Liver (tissue), 9 donors: ENCODE results near the gene PLA2G4A. TPM values are rescaled to one million over a fixed set of nuclear protein-coding genes. Genes with fewer than 3 reads are reported as not detected.

Experiments
- DNase-seq: peaks from one replicate; pipeline ENCODE4 v3.0.0-alpha.2; 2017; ENCODE audit warnings: low spot score
- H3K27ac ChIP-seq, 2 donors: one replicate each; pipeline ENCODE4 v1.7.0; 2013; ENCODE audit warnings: inconsistent platforms in 2 of 2, low read length in 2 of 2, control low read depth in 1 of 2, low read depth in 1 of 2, mild to moderate bottlenecking in 1 of 2
- H3K27me3 ChIP-seq, 4 donors: one replicate each; pipeline versions ENCODE4 v1.6.1 to v1.7.0; 2013; ENCODE audit warnings: low read length in 3 of 4, inconsistent platforms in 1 of 4, mild to moderate bottlenecking in 1 of 4, moderate library complexity in 1 of 4; ENCODE audit not compliant: control insufficient read depth in 4 of 4, insufficient read depth in 4 of 4
- H3K36me3 ChIP-seq, 4 donors: one replicate each; pipeline versions ENCODE4 v1.6.1 to v1.7.0; 2013; ENCODE audit warnings: low read length in 3 of 4, mild to moderate bottlenecking in 3 of 4, low read depth in 1 of 4, moderate library complexity in 1 of 4; ENCODE audit not compliant: control insufficient read depth in 4 of 4, insufficient read depth in 3 of 4
- H3K4me1 ChIP-seq, 4 donors: one replicate each; pipeline versions ENCODE4 v1.6.1 to v1.7.0; 2013; ENCODE audit warnings: low read length in 3 of 4, mild to moderate bottlenecking in 3 of 4, moderate library complexity in 1 of 4; ENCODE audit not compliant: control insufficient read depth in 4 of 4, insufficient read depth in 4 of 4
- H3K4me3 ChIP-seq, 3 donors: one replicate each; pipeline versions ENCODE4 v1.6.1 to v1.7.0; 2013; ENCODE audit warnings: low read length in 3 of 3, control low read depth in 1 of 3, low read depth in 1 of 3, mild to moderate bottlenecking in 1 of 3
- H3K9ac ChIP-seq, 2 donors: one replicate each; pipeline ENCODE4 v1.7.0; 2013; ENCODE audit warnings: low read length in 2 of 2, mild to moderate bottlenecking in 2 of 2, moderate library complexity in 2 of 2, control low read depth in 1 of 2, low read depth in 1 of 2
- H3K9me3 ChIP-seq, 4 donors: one replicate each; pipeline versions ENCODE4 v1.6.1 to v1.7.0; 2013; ENCODE audit warnings: low read length in 3 of 4; ENCODE audit not compliant: control insufficient read depth in 4 of 4
- EGR1 ChIP-seq, 2 donors: IDR thresholded peaks; 2 replicates each; pipeline ENCODE4 v1.6.1; 2016 to 2018; ENCODE audit warnings: antibody characterized with exemption in 2 of 2, low read depth in 2 of 2
- FOXA1 ChIP-seq: IDR thresholded peaks from 2 replicates; pipeline ENCODE4 v1.6.1; 2016; ENCODE audit warnings: antibody characterized with exemption
- FOXA2 ChIP-seq: IDR thresholded peaks from 2 replicates; pipeline ENCODE4 v1.6.1; 2016; ENCODE audit warnings: antibody characterized with exemption
- GABPA ChIP-seq, 2 donors: IDR thresholded peaks in 1 of 2; conservative IDR thresholded peaks in 1 of 2; 2 replicates each; pipeline ENCODE4 v1.6.1; 2016; ENCODE audit warnings: antibody characterized with exemption in 2 of 2, mild to moderate bottlenecking in 1 of 2, moderate library complexity in 1 of 2
- HNF4A ChIP-seq, 2 donors: conservative IDR thresholded peaks; 2 replicates each; pipeline ENCODE4 v1.6.1; 2016; ENCODE audit warnings: antibody characterized with exemption in 2 of 2, mild to moderate bottlenecking in 2 of 2
- HNF4G ChIP-seq: IDR thresholded peaks from 2 replicates; pipeline ENCODE4 v1.6.1; 2016; ENCODE audit warnings: antibody characterized with exemption
- JUND ChIP-seq, 2 donors: IDR thresholded peaks; 2 replicates each; pipeline ENCODE4 v1.6.1; 2016; ENCODE audit warnings: antibody characterized with exemption in 2 of 2
- NR2F2 ChIP-seq: IDR thresholded peaks from 2 replicates; pipeline ENCODE4 v1.6.1; 2016; ENCODE audit warnings: antibody characterized with exemption
- RAD21 ChIP-seq, 2 donors: IDR thresholded peaks; 2 replicates each; pipeline ENCODE4 v1.6.1; 2016; ENCODE audit warnings: antibody characterized with exemption in 2 of 2, mild to moderate bottlenecking in 2 of 2
- RXRA ChIP-seq, 2 donors: IDR thresholded peaks; 2 replicates each; pipeline ENCODE4 v1.6.1; 2017 to 2018; ENCODE audit warnings: antibody characterized with exemption in 2 of 2, mild to moderate bottlenecking in 1 of 2
- SP1 ChIP-seq: IDR thresholded peaks from 2 replicates; pipeline ENCODE4 v1.6.1; 2018; ENCODE audit warnings: antibody characterized with exemption, mild to moderate bottlenecking
- TAF1 ChIP-seq: conservative IDR thresholded peaks from 2 replicates; pipeline ENCODE4 v1.6.1; 2016; ENCODE audit warnings: antibody characterized with exemption, mild to moderate bottlenecking
- YY1 ChIP-seq: IDR thresholded peaks from 2 replicates; pipeline ENCODE4 v1.6.1; 2016; ENCODE audit warnings: antibody characterized with exemption, mild to moderate bottlenecking
- WGBS: extraction: QIAGEN DNeasy Blood & Tissue Kit; methylation state at CpG from one replicate; pipeline ENCODE4 v1.1.7; 2013; 5-methylcytosine and 5-hydroxymethylcytosine counted together
- polyA plus RNA-seq, 2 donors: library from polyadenylated mRNA; stranded (reverse) in 1 of 2; unstranded in 1 of 2; fragments of 200-250 nt in 1 of 2; fragments of >200 nt in 1 of 2; fragmentation: Nextera tagmentation in 1 of 2; extraction: Ambion mirVana in 1 of 2; gene quantifications; one replicate each; pipeline versions ENCODE4 v1.2.1 to v1.2.3, GENCODE V29; 2013 to 2015
- total RNA-seq, 2 donors: library from RNA; depleted of rRNA; stranded (reverse); fragments of >200 nt; gene quantifications; one replicate each; pipeline ENCODE4 v1.2.3, GENCODE V29; 2014
- TF ChIP-seq, protein P1 (sequence below): IDR thresholded peaks from 2 replicates; pipeline ENCODE4 v1.6.1; 2016; ENCODE audit warnings: antibody characterized with exemption
- TF ChIP-seq, protein P2 (sequence below): IDR thresholded peaks from 2 replicates; pipeline ENCODE4 v1.6.1; 2016; ENCODE audit warnings: antibody characterized with exemption
- TF ChIP-seq, protein P3 (sequence below): fragments of 150-350 bp; IDR thresholded peaks from 2 replicates; pipeline ENCODE4 v1.5.1; 2017; ENCODE audit warnings: improper control_type of control experiment, low read depth, low read length; ENCODE audit not compliant: missing input control
- TF ChIP-seq, protein P4 (sequence below): IDR thresholded peaks from 2 replicates; pipeline ENCODE4 v1.6.1; 2016; ENCODE audit warnings: antibody characterized with exemption, mild to moderate bottlenecking
- TF ChIP-seq, protein P5 (sequence below): IDR thresholded peaks from 2 replicates; pipeline ENCODE4 v1.6.1; 2016; ENCODE audit warnings: antibody characterized with exemption
- donor health status: healthy.
- donor health status: healthy.
- donor health status: healthy.
- donor health status: healthy.
- donor health status: healthy.

PLA2G4A gene
- total and polyA plus RNA-seq, 4 donors = 0.39 to 2.5 (median 1.1) TPM

DNA sequence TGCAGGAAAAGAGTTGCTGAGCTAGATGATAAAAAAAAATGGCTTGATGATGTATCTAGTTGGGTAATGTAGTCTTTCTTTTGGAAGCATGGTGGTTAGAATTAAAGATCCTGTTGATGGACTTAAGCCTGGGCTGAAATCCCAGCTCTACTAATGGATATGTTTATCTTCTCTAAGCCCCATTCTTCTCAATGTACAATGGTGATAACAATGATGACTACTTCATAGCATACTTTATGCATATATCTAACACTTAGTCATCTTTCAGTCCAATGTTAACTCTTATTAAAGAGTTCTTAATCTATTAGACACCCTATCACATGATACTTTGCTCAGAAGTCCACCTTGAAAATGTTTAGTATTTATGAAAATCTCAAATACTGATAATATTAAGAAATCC, 189.5 kb downstream of the PLA2G4A start:
- no peak for DNase-seq
- no peaks in the 10 kb centered on the region for H3K27me3 ChIP-seq
- H3K9ac ChIP-seq = no peak overlapping the region
- peaks cover 0 to 3% (median 0%) of the 10 kb centered on the region in 4 donors for H3K9me3 ChIP-seq
- H3K4me3 ChIP-seq = no peak overlapping the region
- H3K4me1 ChIP-seq = no peaks in the 10 kb centered on the region
- no peaks in the 10 kb centered on the region for H3K36me3 ChIP-seq
- no peak overlapping the region for H3K27ac ChIP-seq
- TF ChIP-seq NR2F2 (no peak), JUND (IDR thresholded peaks at IDR 0.05) (no peak), YY1 (no peak), RAD21 (IDR thresholded peaks at IDR 0.05) (no peak)
- TF ChIP-seq, protein P1, sequence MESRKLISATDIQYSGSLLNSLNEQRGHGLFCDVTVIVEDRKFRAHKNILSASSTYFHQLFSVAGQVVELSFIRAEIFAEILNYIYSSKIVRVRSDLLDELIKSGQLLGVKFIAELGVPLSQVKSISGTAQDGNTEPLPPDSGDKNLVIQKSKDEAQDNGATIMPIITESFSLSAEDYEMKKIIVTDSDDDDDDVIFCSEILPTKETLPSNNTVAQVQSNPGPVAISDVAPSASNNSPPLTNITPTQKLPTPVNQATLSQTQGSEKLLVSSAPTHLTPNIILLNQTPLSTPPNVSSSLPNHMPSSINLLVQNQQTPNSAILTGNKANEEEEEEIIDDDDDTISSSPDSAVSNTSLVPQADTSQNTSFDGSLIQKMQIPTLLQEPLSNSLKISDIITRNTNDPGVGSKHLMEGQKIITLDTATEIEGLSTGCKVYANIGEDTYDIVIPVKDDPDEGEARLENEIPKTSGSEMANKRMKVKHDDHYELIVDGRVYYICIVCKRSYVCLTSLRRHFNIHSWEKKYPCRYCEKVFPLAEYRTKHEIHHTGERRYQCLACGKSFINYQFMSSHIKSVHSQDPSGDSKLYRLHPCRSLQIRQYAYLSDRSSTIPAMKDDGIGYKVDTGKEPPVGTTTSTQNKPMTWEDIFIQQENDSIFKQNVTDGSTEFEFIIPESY = no peak
- TF ChIP-seq, protein P2, sequence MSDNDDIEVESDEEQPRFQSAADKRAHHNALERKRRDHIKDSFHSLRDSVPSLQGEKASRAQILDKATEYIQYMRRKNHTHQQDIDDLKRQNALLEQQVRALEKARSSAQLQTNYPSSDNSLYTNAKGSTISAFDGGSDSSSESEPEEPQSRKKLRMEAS = no peak

DNA sequence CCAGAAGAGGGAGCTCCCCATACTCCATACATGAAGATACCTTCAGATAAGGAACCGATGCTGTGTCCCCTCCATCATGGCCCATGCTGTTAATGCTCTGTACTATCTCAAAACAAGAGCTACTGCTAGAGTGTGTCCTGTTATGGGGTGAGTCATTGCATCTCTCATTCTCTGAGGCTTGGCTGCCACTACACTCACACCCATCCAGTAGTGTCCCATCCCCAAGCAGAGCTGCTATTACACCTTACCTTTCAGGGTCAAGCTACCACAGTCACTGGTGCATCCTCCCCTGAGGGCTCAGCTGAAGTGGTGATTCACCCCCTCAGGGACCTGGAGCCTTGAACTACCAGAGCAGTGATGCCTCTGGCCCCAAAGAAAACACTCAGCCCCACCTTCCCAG, 198.5 kb downstream of the PLA2G4A start:
- WGBS = 83% methylated on average over 1 of the region's 1 CpG
- DNase-seq = no peak
- H3K4me3 ChIP-seq = no peak overlapping the region
- H3K9me3 ChIP-seq = peaks cover 2 to 10% (median 3%) of the 10 kb centered on the region in 4 donors
- H3K9ac ChIP-seq = no peak overlapping the region
- no peaks in the 10 kb centered on the region for H3K4me1 ChIP-seq
- TF ChIP-seq, protein P3, sequence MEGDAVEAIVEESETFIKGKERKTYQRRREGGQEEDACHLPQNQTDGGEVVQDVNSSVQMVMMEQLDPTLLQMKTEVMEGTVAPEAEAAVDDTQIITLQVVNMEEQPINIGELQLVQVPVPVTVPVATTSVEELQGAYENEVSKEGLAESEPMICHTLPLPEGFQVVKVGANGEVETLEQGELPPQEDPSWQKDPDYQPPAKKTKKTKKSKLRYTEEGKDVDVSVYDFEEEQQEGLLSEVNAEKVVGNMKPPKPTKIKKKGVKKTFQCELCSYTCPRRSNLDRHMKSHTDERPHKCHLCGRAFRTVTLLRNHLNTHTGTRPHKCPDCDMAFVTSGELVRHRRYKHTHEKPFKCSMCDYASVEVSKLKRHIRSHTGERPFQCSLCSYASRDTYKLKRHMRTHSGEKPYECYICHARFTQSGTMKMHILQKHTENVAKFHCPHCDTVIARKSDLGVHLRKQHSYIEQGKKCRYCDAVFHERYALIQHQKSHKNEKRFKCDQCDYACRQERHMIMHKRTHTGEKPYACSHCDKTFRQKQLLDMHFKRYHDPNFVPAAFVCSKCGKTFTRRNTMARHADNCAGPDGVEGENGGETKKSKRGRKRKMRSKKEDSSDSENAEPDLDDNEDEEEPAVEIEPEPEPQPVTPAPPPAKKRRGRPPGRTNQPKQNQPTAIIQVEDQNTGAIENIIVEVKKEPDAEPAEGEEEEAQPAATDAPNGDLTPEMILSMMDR = no peak
- TF ChIP-seq, protein P2 = no peak
- no peak for TF ChIP-seq FOXA1
- no peak for TF ChIP-seq NR2F2
- no peak for TF ChIP-seq GABPA (IDR thresholded peaks at IDR 0.05 in 1 of 2, conservative IDR thresholded peaks at IDR 0.05 in 1 of 2)
- TF ChIP-seq HNF4A (conservative IDR thresholded peaks at IDR 0.05) = no peak
- TF ChIP-seq RXRA (IDR thresholded peaks at IDR 0.05) = no peak
- TF ChIP-seq JUND (IDR thresholded peaks at IDR 0.05) = no peak
- no peak for TF ChIP-seq YY1
- TF ChIP-seq RAD21 (IDR thresholded peaks at IDR 0.05) = no peak
- TF ChIP-seq TAF1 = no peak
- no peak for TF ChIP-seq HNF4G
- no peak for TF ChIP-seq EGR1 (IDR thresholded peaks at IDR 0.05; ENCODE audit: low read depth in 2 of 2)
- TF ChIP-seq, protein P4, sequence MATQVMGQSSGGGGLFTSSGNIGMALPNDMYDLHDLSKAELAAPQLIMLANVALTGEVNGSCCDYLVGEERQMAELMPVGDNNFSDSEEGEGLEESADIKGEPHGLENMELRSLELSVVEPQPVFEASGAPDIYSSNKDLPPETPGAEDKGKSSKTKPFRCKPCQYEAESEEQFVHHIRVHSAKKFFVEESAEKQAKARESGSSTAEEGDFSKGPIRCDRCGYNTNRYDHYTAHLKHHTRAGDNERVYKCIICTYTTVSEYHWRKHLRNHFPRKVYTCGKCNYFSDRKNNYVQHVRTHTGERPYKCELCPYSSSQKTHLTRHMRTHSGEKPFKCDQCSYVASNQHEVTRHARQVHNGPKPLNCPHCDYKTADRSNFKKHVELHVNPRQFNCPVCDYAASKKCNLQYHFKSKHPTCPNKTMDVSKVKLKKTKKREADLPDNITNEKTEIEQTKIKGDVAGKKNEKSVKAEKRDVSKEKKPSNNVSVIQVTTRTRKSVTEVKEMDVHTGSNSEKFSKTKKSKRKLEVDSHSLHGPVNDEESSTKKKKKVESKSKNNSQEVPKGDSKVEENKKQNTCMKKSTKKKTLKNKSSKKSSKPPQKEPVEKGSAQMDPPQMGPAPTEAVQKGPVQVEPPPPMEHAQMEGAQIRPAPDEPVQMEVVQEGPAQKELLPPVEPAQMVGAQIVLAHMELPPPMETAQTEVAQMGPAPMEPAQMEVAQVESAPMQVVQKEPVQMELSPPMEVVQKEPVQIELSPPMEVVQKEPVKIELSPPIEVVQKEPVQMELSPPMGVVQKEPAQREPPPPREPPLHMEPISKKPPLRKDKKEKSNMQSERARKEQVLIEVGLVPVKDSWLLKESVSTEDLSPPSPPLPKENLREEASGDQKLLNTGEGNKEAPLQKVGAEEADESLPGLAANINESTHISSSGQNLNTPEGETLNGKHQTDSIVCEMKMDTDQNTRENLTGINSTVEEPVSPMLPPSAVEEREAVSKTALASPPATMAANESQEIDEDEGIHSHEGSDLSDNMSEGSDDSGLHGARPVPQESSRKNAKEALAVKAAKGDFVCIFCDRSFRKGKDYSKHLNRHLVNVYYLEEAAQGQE = no peak
- no peak for TF ChIP-seq FOXA2
- TF ChIP-seq, protein P1 = no peak
- TF ChIP-seq, protein P5, sequence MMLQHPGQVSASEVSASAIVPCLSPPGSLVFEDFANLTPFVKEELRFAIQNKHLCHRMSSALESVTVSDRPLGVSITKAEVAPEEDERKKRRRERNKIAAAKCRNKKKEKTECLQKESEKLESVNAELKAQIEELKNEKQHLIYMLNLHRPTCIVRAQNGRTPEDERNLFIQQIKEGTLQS = no peak
- no peak for TF ChIP-seq SP1
- H3K27me3 ChIP-seq = no peaks in the 10 kb centered on the region
- no peak overlapping the region for H3K27ac ChIP-seq
- no peaks in the 10 kb centered on the region for H3K36me3 ChIP-seq
